ENCODE results near the gene TAF4. TPM values are rescaled to one million over a fixed set of nuclear protein-coding genes. Genes with fewer than 3 reads are reported as not detected.

TAF4 gene
- total and polyA plus RNA-seq, 4 experiments from 2014 or later, result 0.54 to 33.1 (median 17.5) TPM

DNA sequence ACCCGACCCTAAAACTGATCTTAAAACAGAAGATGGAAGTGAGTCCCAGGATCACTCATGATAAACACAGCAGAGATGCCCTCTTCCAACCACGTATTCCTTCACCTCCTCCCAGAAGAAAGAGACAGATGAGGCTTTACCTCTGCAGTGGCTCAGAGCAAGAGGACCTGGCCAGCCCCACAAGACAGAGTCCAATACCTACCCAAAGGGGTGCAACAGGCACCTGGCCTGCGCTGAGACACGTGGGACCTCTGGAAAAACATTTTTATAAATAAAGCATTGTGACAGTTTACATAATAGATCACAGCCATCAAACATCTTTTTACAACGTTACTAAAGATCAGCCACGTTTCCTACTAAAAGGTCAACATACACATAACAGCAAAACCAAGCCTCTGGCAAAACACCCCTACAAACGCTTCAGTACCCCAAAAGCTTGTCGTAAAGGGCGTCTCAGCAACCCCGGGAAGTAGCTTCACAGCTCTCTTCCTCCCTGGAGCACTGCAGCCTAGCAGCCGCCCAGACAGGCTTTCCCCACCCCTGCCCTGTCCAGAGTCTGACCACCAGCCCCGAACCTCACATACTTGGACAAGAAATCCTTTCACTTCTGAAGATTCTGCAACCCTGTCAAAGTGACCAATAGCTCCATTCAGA, 2.9 kb downstream of the TAF4 start:
- DNase-seq, result no peak
- H3K9me3 Mint-ChIP-seq, result no peaks in the 10 kb centered on the region
- H3K27me3 ChIP-seq (ENCODE audit: insufficient read depth, low read length), result no peaks in the 10 kb centered on the region
- H3K9me3 ChIP-seq (ENCODE audit: control insufficient read depth in 1 of 2, low read length in 2 of 2), result no peaks in the 10 kb centered on the region
- peaks cover 37 to 67% (median 59%) of the 10 kb centered on the region in 4 donors for H3K4me1 Mint-ChIP-seq
- peak overlapping the region; percentile 67 to 84 (median 80) for H3K4me3 Mint-ChIP-seq
- ChIA-PET POLR2A (ENCODE audit: partially characterized antibody) (no interaction called here), CTCF (ENCODE audit: partially characterized antibody) (interaction anchor here (1.1 kb wide), 1 partner anchor 94 kb away, joined by 3 read pairs; no protein-coding TSS in a partner anchor)
- H3K4me1 ChIP-seq (ENCODE audit: insufficient read depth, low read length), result peaks cover 53% of the 10 kb centered on the region
- no peaks in the 10 kb centered on the region for H3K36me3 ChIP-seq (ENCODE audit: insufficient read depth, low read length)
- intact Hi-C loops (cut with micrococcal nuclease), result loop anchor here (10.0 kb wide), 1 partner anchor 322 kb away; the partner anchor contains the start of gene RPS21
- H3K27ac Mint-ChIP-seq, result peak overlapping the region in 6 of 7 donors; percentile 53 to 78 (median 67)
- H3K4me3 ChIP-seq (ENCODE audit: low read length in 2 of 2), result no peak overlapping the region
- no peaks in the 10 kb centered on the region for H3K27me3 Mint-ChIP-seq
- peaks cover 0 to 17% of the 10 kb centered on the region in 2 donors for H3K36me3 Mint-ChIP-seq
- no peak overlapping the region for H3K27ac ChIP-seq (ENCODE audit: low read depth, low read length)

DNA sequence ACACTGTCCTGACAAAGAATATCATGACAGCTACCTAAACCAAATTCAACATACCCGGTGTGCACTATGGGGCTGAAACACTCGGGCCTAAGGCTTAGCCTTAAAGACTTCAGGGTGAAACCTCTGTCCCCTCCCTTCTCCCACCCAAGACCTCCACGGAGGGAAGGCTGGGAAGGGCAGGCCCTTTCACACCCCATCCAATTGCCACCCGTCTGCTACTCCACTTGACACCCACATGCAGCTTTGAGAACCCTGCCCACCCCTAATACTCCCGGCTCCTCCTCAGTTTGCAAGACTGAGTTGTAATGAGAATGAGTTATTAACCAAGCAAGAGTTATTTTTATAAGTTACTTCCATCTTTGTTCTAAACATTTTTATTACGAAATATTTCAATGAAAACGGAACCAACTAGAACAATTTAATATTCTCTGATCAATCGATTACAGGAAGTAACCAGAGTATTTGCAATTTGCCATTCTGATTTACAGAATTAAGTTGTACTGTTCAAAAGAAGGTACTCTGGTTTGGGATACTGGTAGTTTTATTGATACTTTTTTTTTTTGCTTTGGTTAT, 3.7 kb downstream of the TAF4 start:
- DNase-seq, result no peak
- no peaks in the 10 kb centered on the region for H3K9me3 ChIP-seq (ENCODE audit: control insufficient read depth in 1 of 2, low read length in 2 of 2)
- intact Hi-C loops (cut with micrococcal nuclease), result loop anchor here (10.0 kb wide), 1 partner anchor 323 kb away; the partner anchor contains the start of gene RPS21
- H3K4me1 ChIP-seq (ENCODE audit: insufficient read depth, low read length), result peaks cover 45% of the 10 kb centered on the region
- Mint-ChIP-seq H3K36me3 (peaks cover 0 to 17% of the 10 kb centered on the region in 2 donors), H3K27me3 (no peaks in the 10 kb centered on the region), H3K9me3 (no peaks in the 10 kb centered on the region), H3K27ac (peak overlapping the region in 6 of 7 donors; percentile 5 to 78 (median 60)), H3K4me3 (peak overlapping the region in 6 of 8 donors; percentile 44 to 84 (median 80)), H3K4me1 (peaks cover 32 to 67% (median 51%) of the 10 kb centered on the region in 4 donors)
- ChIA-PET POLR2A (ENCODE audit: partially characterized antibody) (interaction anchor here (1.0 kb wide), 1 partner anchor 62 kb away, joined by 3 read pairs; no protein-coding TSS in a partner anchor), CTCF (ENCODE audit: partially characterized antibody) (no interaction called here)
- no peak overlapping the region for H3K4me3 ChIP-seq (ENCODE audit: low read length in 2 of 2)
- no peak overlapping the region for H3K27ac ChIP-seq (ENCODE audit: low read depth, low read length)
- H3K27me3 ChIP-seq (ENCODE audit: insufficient read depth, low read length), result no peaks in the 10 kb centered on the region
- H3K36me3 ChIP-seq (ENCODE audit: insufficient read depth, low read length), result no peaks in the 10 kb centered on the region

DNA sequence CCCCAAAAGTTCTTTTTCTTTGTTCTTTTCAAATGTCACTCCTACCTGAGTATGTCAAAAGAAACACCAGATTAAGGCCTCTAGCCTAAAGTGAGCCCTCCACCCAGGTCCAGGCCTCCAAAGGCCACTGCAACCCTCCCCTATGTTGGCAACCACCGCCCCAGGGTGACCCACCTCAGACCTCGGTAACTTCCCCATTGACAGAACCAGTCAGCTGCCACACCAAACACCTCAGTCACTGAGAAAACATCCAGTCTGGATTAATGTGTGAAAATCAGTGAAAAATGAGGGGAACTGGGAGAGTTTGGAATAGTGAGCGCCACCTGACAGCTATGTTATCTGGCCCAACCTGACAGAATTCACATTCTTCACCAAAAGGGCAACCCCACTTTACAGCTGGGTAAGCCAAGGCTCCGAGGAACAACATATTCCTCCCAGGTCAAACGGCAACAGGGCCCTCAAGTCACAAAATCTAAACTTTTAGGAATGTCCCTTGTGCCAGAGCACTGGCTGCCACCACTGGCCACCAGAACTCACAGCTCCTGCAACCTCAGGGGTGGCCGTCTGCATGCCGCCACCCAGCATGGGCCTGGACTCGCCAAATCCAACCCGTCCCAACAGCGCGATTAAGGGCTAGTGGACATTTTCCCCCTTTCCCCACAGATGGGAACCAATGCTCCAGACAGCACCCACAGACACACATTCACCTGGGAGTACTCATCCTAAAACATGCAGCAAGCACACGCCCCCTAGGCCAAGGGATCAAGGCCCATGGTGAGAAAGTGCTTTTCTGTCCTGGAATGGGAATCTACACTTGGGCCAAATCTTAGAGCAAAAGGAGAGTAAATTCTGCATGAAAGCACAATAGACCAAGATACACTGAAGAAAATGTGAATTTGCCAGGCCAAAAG, 4.8 kb downstream of the TAF4 start:
- ChIA-PET POLR2A (ENCODE audit: partially characterized antibody) (interaction anchor here (1.0 kb wide), 1 partner anchor 63 kb away, joined by 3 read pairs; no protein-coding TSS in a partner anchor), CTCF (ENCODE audit: partially characterized antibody) (interaction anchor here (1.1 kb wide), 1 partner anchor 50 kb away, joined by 4 read pairs; no protein-coding TSS in a partner anchor)
- H3K4me3 ChIP-seq (ENCODE audit: low read length in 2 of 2), result no peak overlapping the region
- intact Hi-C loops (cut with micrococcal nuclease), result loop anchor here (10.0 kb wide), 1 partner anchor 324 kb away; the partner anchor contains the start of gene RPS21
- Mint-ChIP-seq H3K27me3 (no peaks in the 10 kb centered on the region), H3K9me3 (no peaks in the 10 kb centered on the region), H3K4me3 (peak overlapping the region in 3 of 8 donors; percentile 4 to 52 (median 31)), H3K4me1 (peaks cover 31 to 70% (median 51%) of the 10 kb centered on the region in 4 donors), H3K36me3 (peaks cover 0 to 12% of the 10 kb centered on the region in 2 donors), H3K27ac (peak overlapping the region in 4 of 7 donors; percentile 5 to 77 (median 47))
- no peak overlapping the region for H3K27ac ChIP-seq (ENCODE audit: low read depth, low read length)
- no peaks in the 10 kb centered on the region for H3K36me3 ChIP-seq (ENCODE audit: insufficient read depth, low read length)
- peaks cover 39% of the 10 kb centered on the region for H3K4me1 ChIP-seq (ENCODE audit: insufficient read depth, low read length)
- DNase-seq, result no peak
- H3K9me3 ChIP-seq (ENCODE audit: control insufficient read depth in 1 of 2, low read length in 2 of 2), result no peaks in the 10 kb centered on the region
- H3K27me3 ChIP-seq (ENCODE audit: insufficient read depth, low read length), result no peaks in the 10 kb centered on the region

DNA sequence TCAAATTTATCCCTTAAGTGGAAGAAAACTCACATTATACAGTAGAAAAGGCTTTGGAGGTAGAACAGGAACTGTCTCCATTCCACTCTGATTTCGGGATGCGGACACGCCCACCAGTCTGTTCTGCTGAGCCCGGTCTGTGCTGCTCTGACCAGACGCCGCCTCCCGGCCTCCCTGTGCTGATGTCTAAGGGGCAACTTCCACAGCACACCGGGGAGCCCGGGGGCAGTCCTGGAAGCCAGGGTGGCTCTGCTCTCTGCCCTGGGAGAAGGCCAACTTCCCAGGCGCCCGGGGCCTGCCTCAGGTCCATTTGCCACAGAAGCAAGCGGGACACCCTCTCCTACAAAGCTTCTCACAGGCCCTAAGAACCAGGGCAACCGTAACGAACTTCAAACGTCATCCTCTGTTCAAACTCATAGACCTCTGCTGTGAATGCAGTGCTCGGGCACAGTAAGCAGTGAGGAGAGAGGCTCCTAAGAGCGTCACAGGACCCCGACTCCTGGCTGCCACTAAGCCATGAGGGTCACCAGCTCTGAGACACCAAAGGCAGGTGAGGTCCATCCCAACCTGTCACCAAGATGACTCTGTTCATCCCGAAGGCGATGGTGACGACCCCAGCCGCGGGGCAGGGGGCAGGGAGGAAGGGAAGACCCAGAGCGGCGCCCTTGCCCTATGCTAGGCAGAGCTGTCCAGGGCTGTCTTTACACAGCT, 5.6 kb downstream of the TAF4 start:
- Histone ChIP-seq H3K4me3 (ENCODE audit: low read length in 2 of 2) (no peak overlapping the region), H3K27ac (ENCODE audit: low read depth, low read length) (no peak overlapping the region), H3K9me3 (ENCODE audit: control insufficient read depth in 1 of 2, low read length in 2 of 2) (no peaks in the 10 kb centered on the region), H3K36me3 (ENCODE audit: insufficient read depth, low read length) (no peaks in the 10 kb centered on the region), H3K4me1 (ENCODE audit: insufficient read depth, low read length) (peaks cover 39% of the 10 kb centered on the region), H3K27me3 (ENCODE audit: insufficient read depth, low read length) (no peaks in the 10 kb centered on the region)
- Mint-ChIP-seq H3K27me3 (no peaks in the 10 kb centered on the region), H3K9me3 (no peaks in the 10 kb centered on the region), H3K27ac (no peak overlapping the region), H3K4me3 (peak overlapping the region in 1 of 8 donors; percentile 2), H3K36me3 (peaks cover 0 to 12% of the 10 kb centered on the region in 2 donors), H3K4me1 (peaks cover 35 to 77% (median 56%) of the 10 kb centered on the region in 4 donors)
- intact Hi-C loops (cut with micrococcal nuclease), result loop anchor here (10.0 kb wide), 1 partner anchor 325 kb away; the partner anchor contains the start of gene RPS21
- DNase-seq, result no peak
- CTCF ChIA-PET (ENCODE audit: partially characterized antibody), result interaction anchor here (1.1 kb wide), 1 partner anchor 49 kb away, joined by 4 read pairs; no protein-coding TSS in a partner anchor
- POLR2A ChIA-PET (ENCODE audit: partially characterized antibody), result no interaction called here

DNA sequence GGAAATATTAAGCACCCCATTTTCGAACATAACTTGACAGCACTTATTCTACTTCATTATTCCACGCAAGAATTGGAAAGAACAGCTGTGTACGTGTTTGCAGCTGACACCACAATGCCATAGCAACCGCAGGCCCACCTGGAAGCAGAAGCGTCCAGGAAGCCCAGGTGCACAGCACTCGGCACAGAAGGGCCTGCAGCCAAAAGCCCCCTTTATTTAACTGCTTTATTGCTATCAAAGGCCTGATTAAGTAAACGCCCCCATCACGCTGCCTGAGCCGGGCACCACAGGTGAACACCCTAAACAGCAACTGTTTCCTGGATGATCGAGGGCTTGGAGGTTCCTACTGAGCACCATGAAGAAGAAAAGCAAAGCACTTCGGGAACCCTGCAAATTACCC, 6.3 kb downstream of the TAF4 start:
- no peaks in the 10 kb centered on the region for H3K9me3 ChIP-seq (ENCODE audit: control insufficient read depth in 1 of 2, low read length in 2 of 2)
- POLR2A ChIA-PET (ENCODE audit: partially characterized antibody), result no interaction called here
- peaks cover 0 to 2% (median 0%) of the 10 kb centered on the region in 8 donors for H3K9me3 Mint-ChIP-seq
- peaks cover 0 to 15% of the 10 kb centered on the region in 2 donors for H3K36me3 Mint-ChIP-seq
- H3K27ac ChIP-seq (ENCODE audit: low read depth, low read length), result no peak overlapping the region
- H3K4me1 Mint-ChIP-seq, result peaks cover 36 to 84% (median 60%) of the 10 kb centered on the region in 4 donors
- H3K4me1 ChIP-seq (ENCODE audit: insufficient read depth, low read length), result peaks cover 39% of the 10 kb centered on the region
- CTCF ChIA-PET (ENCODE audit: partially characterized antibody), result no interaction called here
- no peak for DNase-seq
- peak overlapping the region in 2 of 8 donors; percentile 2 to 4 for H3K4me3 Mint-ChIP-seq
- H3K27me3 ChIP-seq (ENCODE audit: insufficient read depth, low read length), result no peaks in the 10 kb centered on the region
- H3K4me3 ChIP-seq (ENCODE audit: low read length in 2 of 2), result no peak overlapping the region
- H3K27me3 Mint-ChIP-seq, result no peaks in the 10 kb centered on the region
- no peaks in the 10 kb centered on the region for H3K36me3 ChIP-seq (ENCODE audit: insufficient read depth, low read length)
- intact Hi-C loops (cut with micrococcal nuclease), result no loop called here
- peak overlapping the region in 1 of 7 donors; percentile 86 for H3K27ac Mint-ChIP-seq

DNA sequence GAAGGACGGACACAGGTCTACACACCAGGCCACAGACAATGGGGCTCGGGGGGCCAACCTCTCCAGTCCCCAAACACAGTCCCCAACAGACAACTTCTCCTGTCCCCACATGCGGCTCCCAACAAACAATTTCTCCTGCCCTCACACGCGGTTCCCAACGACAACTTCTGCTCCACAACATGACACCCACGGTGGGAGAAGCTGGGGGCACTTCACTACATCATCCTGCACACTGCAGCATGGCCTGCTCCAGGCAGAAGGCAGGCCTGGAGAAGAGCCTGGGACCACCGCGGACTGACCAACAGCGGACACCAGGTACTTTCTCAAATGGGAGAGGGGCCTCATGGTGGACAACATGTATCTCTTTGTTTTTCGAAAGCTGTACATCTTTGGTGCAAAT, 6.7 kb downstream of the TAF4 start:
- ChIA-PET CTCF (ENCODE audit: partially characterized antibody) (no interaction called here), POLR2A (ENCODE audit: partially characterized antibody) (no interaction called here)
- Mint-ChIP-seq H3K4me1 (peaks cover 39 to 86% (median 62%) of the 10 kb centered on the region in 4 donors), H3K36me3 (peaks cover 0 to 16% of the 10 kb centered on the region in 2 donors), H3K4me3 (no peak overlapping the region), H3K27me3 (no peaks in the 10 kb centered on the region), H3K9me3 (peaks cover 0 to 2% (median 0%) of the 10 kb centered on the region in 8 donors), H3K27ac (peak overlapping the region in 1 of 7 donors; percentile 86)
- Histone ChIP-seq H3K4me1 (ENCODE audit: insufficient read depth, low read length) (peaks cover 35% of the 10 kb centered on the region), H3K9me3 (ENCODE audit: control insufficient read depth in 1 of 2, low read length in 2 of 2) (no peaks in the 10 kb centered on the region), H3K4me3 (ENCODE audit: low read length in 2 of 2) (no peak overlapping the region), H3K27me3 (ENCODE audit: insufficient read depth, low read length) (no peaks in the 10 kb centered on the region), H3K27ac (ENCODE audit: low read depth, low read length) (no peak overlapping the region), H3K36me3 (ENCODE audit: insufficient read depth, low read length) (no peaks in the 10 kb centered on the region)
- intact Hi-C loops (cut with micrococcal nuclease), result no loop called here
- DNase-seq, result no peak
